Measurements from ENCODE around the gene ATP9A. TPM values are rescaled to one million over a fixed set of nuclear protein-coding genes. Genes with fewer than 3 reads are reported as not detected.

Gene ATP9A
- polyA plus RNA-seq, 1 of the 3 experiments (the other 2 are of a cell fraction): 11.0 TPM

DNA sequence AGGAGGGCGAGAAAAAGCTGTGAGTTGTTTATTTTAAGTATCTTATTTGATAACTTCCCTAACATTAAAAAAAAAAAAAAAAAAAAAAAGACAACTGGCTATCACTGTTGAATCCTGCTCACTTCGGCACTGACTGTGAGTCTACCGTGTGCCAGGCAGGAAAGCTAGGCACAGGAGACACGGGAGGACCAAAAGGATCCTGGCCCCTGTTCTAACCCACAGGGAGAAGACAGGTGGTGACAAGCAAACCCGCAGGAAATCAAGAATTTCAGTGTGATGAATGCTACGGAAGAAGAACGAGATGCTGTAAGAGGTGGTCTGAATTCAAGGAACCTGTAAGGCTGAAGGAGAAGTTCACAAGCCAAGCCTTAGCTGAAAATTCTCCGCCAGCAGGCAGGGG is 130.9 kb downstream of the ATP9A start:
- no peaks in the 10 kb centered on the region; a peak in 1 of 4 replicates for H3K4me1 ChIP-seq (ENCODE audit: control insufficient read depth in 1 of 2, insufficient read depth in 2 of 2, low read depth in 1 of 2, low read length in 1 of 2)
- H4K20me1 ChIP-seq (ENCODE audit: insufficient read depth): no peaks in the 10 kb centered on the region
- no peak overlapping the region for H2AFZ ChIP-seq (ENCODE audit: low read depth)
- H3K9ac ChIP-seq: no peak overlapping the region
- H3K79me2 ChIP-seq (ENCODE audit: insufficient read depth): no peaks in the 10 kb centered on the region; the same call in 1 of the 2 replicates
- no peak for TF ChIP-seq MAX (IDR thresholded peaks at IDR 0.05; ENCODE audit: low read depth)
- TF ChIP-seq GABPA (IDR thresholded peaks at IDR 0.05; ENCODE audit: low read depth): no peak
- TF ChIP-seq TCF12 (IDR thresholded peaks at IDR 0.05): no peak
- TF ChIP-seq TAF1 (IDR thresholded peaks at IDR 0.05; ENCODE audit: borderline replicate concordance, low read depth, low read length): no peak
- no peak for TF ChIP-seq CHD2 (IDR thresholded peaks at IDR 0.05; ENCODE audit: low read length, partially characterized antibody)
- TF ChIP-seq FOSL2 (IDR thresholded peaks at IDR 0.05; ENCODE audit: borderline replicate concordance, low read depth): no peak
- no peak for TF ChIP-seq RCOR1 (IDR thresholded peaks at IDR 0.05; ENCODE audit: low read length)
- no peak for TF ChIP-seq EP300 (IDR thresholded peaks at IDR 0.05; ENCODE audit: borderline replicate concordance in 1 of 2, low read depth in 1 of 2, low read length in 1 of 2)
- TF ChIP-seq SMC3 (IDR thresholded peaks at IDR 0.05; ENCODE audit: low read depth, low read length): no peak
- TF ChIP-seq MEF2A (IDR thresholded peaks at IDR 0.05; ENCODE audit: borderline replicate concordance, low read depth): no peak
- no peak for TF ChIP-seq CTCF (IDR thresholded peaks at IDR 0.05)
- TF ChIP-seq FOXJ3 (CRISPR knock-in tag; IDR thresholded peaks at IDR 0.05): no peak
- TF ChIP-seq NFIC (IDR thresholded peaks at IDR 0.05; ENCODE audit: borderline replicate concordance): no peak
- TF ChIP-seq GATA2 (CRISPR knock-in tag; IDR thresholded peaks at IDR 0.05): no peak
- TF ChIP-seq POLR2AphosphoS5 (IDR thresholded peaks at IDR 0.05; ENCODE audit: low read depth, low read length): no peak
- TF ChIP-seq REST (IDR thresholded peaks at IDR 0.05; ENCODE audit: low read depth, low read length): no peak
- no peak for TF ChIP-seq ELF1 (IDR thresholded peaks at IDR 0.05)
- POLR2A ChIA-PET: no interaction called here
- H3K9me2 ChIP-seq: no peaks in the 10 kb centered on the region
- WGBS (ENCODE audit: low lambda C conversion rate): 94% methylated on average over 8 of the region's 8 CpGs
- no peak for DNase-seq
- H3K9me3 ChIP-seq: no peaks in the 10 kb centered on the region
- H3K4me3 ChIP-seq (ENCODE audit: low read depth in 2 of 2, low read length in 1 of 2): no peak overlapping the region
- no peak overlapping the region for H3K4me2 ChIP-seq
- peaks cover 5% of the 10 kb centered on the region for H3F3A ChIP-seq (replicated peaks; ENCODE audit: insufficient read depth)
- no peak overlapping the region for H3K27ac ChIP-seq (ENCODE audit: low read depth in 2 of 2, low read length in 1 of 2)
- H3K36me3 ChIP-seq (replicated peaks in 1 of 2; ENCODE audit: control insufficient read depth in 1 of 2, insufficient read depth in 2 of 2, low read length in 1 of 2): no peaks in the 10 kb centered on the region
- H3K27me3 ChIP-seq (ENCODE audit: insufficient read depth): no peaks in the 10 kb centered on the region
- CTCF ChIA-PET: interaction anchor here (0.6 to 4.5 kb wide), 7 partner anchors 13 to 645 kb away, joined by 3 to 31 read pairs (median 4); partner anchors contain the start of gene SALL4
